GM12878 (cell line): Measurements from ENCODE around the gene UFSP2. TPM values are rescaled to one million over a fixed set of nuclear protein-coding genes. Genes with fewer than 3 reads are reported as not detected.

Experiments
- ATAC-seq: fragments of 200-7000 bp; cut with Tn5 transposase; 3 replicates; pipeline ENCODE4 v1.9.1; 2020; ENCODE audit warnings: mild to moderate bottlenecking, moderate library complexity
- BruUV-seq: library from RNA; stranded (reverse); fragments of 400-500 nt; replicated peaks from 2 replicates; lab custom pipeline; 2021; lab: Mats Ljungman, UMichigan
- CTCF ChIA-PET: fragments of 300-600 bp; sonication (Branson Sonifier 250); formaldehyde crosslinking; extraction: SDS; loops from one replicate; lab custom pipeline; 2021; ENCODE audit warnings: inconsistent platforms; lab: Yijun Ruan, JAX
- POLR2A ChIA-PET: fragments of 350-600 bp; formaldehyde crosslinking; extraction: SDS; loops from one replicate; lab custom pipeline; 2021; ENCODE audit warnings: inconsistent platforms; lab: Charles Lee
- RAD21 ChIA-PET: fragments of 300-600 bp; sonication (Branson Sonifier 250); formaldehyde crosslinking; loops from one replicate; lab custom pipeline; 2023; ENCODE audit warnings: antibody characterized with exemption; ENCODE audit not compliant: unreplicated experiment; lab: Charles Lee
- SMC1A ChIA-PET: fragments of 300-600 bp; sonication (Branson Sonifier 250); formaldehyde crosslinking; loops from one replicate; lab custom pipeline; 2023; ENCODE audit not compliant: unreplicated experiment, uncharacterized antibody; lab: Charles Lee
- DNase-seq: peaks from one replicate; pipeline ENCODE4 v3.0.0-alpha.2; 2011; ENCODE audit warnings: low read depth, low spot score
- FAIRE-seq: peaks from 3 replicates; lab custom pipeline; 2011; peaks lifted over from hg19 to GRCh38; lab: Jason Lieb, UNC
- H2AFZ ChIP-seq: 2 replicates; pipeline ENCODE4 v1.6.0; 2011; ENCODE audit warnings: low read depth, low read length, control low read depth; ENCODE audit not compliant: control insufficient read depth
- H3K27ac ChIP-seq: 2 replicates; pipeline ENCODE4 v1.5.1; 2011; ENCODE audit warnings: control low read depth; ENCODE audit not compliant: control insufficient read depth, insufficient read depth
- H3K27me3 ChIP-seq, 2 experiments: replicated peaks in 1 of 2; 2 replicates each; pipeline versions ENCODE4 v1.6.0 to v1.6.1; 2011; ENCODE audit warnings: low read length in 1 of 2; ENCODE audit not compliant: control insufficient read depth in 2 of 2, insufficient read depth in 2 of 2
- H3K36me3 ChIP-seq, 2 experiments: 2 replicates each; pipeline ENCODE4 v1.5.1; 2011; ENCODE audit warnings: low read length in 1 of 2; ENCODE audit not compliant: control insufficient read depth in 2 of 2, insufficient read depth in 2 of 2
- H3K4me1 ChIP-seq: 2 replicates; pipeline ENCODE4 v1.6.1; 2011; ENCODE audit warnings: mild to moderate bottlenecking, low read length, moderate library complexity, mixed read lengths; ENCODE audit not compliant: control insufficient read depth, insufficient read depth
- H3K4me2 ChIP-seq: 2 replicates; pipeline ENCODE4 v1.6.0; 2011; ENCODE audit warnings: control low read depth; ENCODE audit not compliant: control insufficient read depth, insufficient read depth
- H3K4me3 ChIP-seq: fragments of 200-600 bp; sonication (generic); 2 replicates; pipeline ENCODE4 v1.5.1; 2016
- H3K79me2 ChIP-seq: 2 replicates; pipeline ENCODE4 v1.6.0; 2011; ENCODE audit warnings: low read length; ENCODE audit not compliant: control insufficient read depth, insufficient read depth
- H3K9ac ChIP-seq: 2 replicates; pipeline ENCODE4 v1.8.0; 2011; ENCODE audit warnings: low read length, control low read depth, mixed read lengths; ENCODE audit not compliant: control insufficient read depth, insufficient read depth
- H3K9me3 ChIP-seq: replicated peaks from 3 replicates; pipeline ENCODE4 v1.5.1; 2011; ENCODE audit warnings: mild to moderate bottlenecking, low read length; ENCODE audit not compliant: control insufficient read depth, insufficient read depth
- H4K20me1 ChIP-seq: 2 replicates; pipeline ENCODE4 v1.6.0; 2011; ENCODE audit not compliant: control insufficient read depth, insufficient read depth
- ATF7 ChIP-seq: fragments of 450-650 bp; IDR thresholded peaks from 2 replicates; pipeline ENCODE4 v1.6.1; 2016; ENCODE audit warnings: low read depth, mild to moderate bottlenecking
- BHLHE40 ChIP-seq, 2 experiments: fragments of 450-650 bp in 1 of 2; IDR thresholded peaks; 2 replicates each; pipeline ENCODE4 v1.6.1; 2011 to 2017; ENCODE audit warnings: low read depth in 2 of 2, borderline replicate concordance in 1 of 2, improper control_type of control experiment in 1 of 2, low read length in 1 of 2, mild to moderate bottlenecking in 1 of 2
- CBX5 ChIP-seq: sonication (generic); IDR thresholded peaks from 2 replicates; pipeline ENCODE4 v1.6.1; 2016; ENCODE audit warnings: low read depth, moderate library complexity, mild to moderate bottlenecking, inconsistent platforms
- CHD1 ChIP-seq: IDR thresholded peaks from 2 replicates; pipeline ENCODE4 v1.6.1; 2012; ENCODE audit warnings: low read depth, low read length, improper control_type of control experiment
- IKZF2 ChIP-seq, 2 experiments: fragments of 450-650 bp; IDR thresholded peaks; 2 replicates each; pipeline ENCODE4 v1.6.1; 2017; ENCODE audit warnings: mild to moderate bottlenecking in 2 of 2, moderate library complexity in 2 of 2
- JUNB ChIP-seq: IDR thresholded peaks from 2 replicates; pipeline ENCODE4 v1.6.1; 2016; ENCODE audit warnings: antibody characterized with exemption, mild to moderate bottlenecking
- LARP7 ChIP-seq: fragments of 450-650 bp; IDR thresholded peaks from 2 replicates; pipeline ENCODE4 v1.6.1; 2017; ENCODE audit warnings: mild to moderate bottlenecking
- SMAD5 ChIP-seq: IDR thresholded peaks from 2 replicates; pipeline ENCODE4 v1.6.1; 2016; ENCODE audit warnings: antibody characterized with exemption, low read depth
- SREBF2 ChIP-seq: IDR thresholded peaks from 2 replicates; pipeline ENCODE4 v1.6.1; 2012; ENCODE audit warnings: mild to moderate bottlenecking, low read length
- TARDBP ChIP-seq: IDR thresholded peaks from 2 replicates; pipeline ENCODE4 v1.6.1; 2016; ENCODE audit warnings: borderline replicate concordance
- ZNF384 ChIP-seq: IDR thresholded peaks from 2 replicates; pipeline ENCODE4 v1.6.1; 2012; ENCODE audit warnings: low read depth, mild to moderate bottlenecking, low read length, improper control_type of control experiment, borderline replicate concordance
- WGBS: methylation state at CpG from one replicate; pipeline ENCODE4 v1.1.6; 2016; ENCODE audit warnings: low lambda C conversion rate; ENCODE audit not compliant: insufficient replicate concordance, insufficient coverage; ENCODE audit errors: missing lambda C conversion rate; 5-methylcytosine and 5-hydroxymethylcytosine counted together
- in situ Hi-C: fragments of 300-500 bp; cut with MboI; formaldehyde crosslinking; loops from 9 replicates; pipeline ENCODE4 v1.14.3; 2018; ENCODE audit warnings: mixed read lengths
- intact Hi-C: fragments of 100-400 bp; cut with micrococcal nuclease; formaldehyde crosslinking; loops from one replicate; pipeline ENCODE4 v1.14.2; 2022; ENCODE audit not compliant: unreplicated experiment
- polyA plus RNA-seq, 11 experiments: library from polyadenylated mRNA; depleted of rRNA in 4 of 11; unstranded in 6 of 11; stranded (reverse) in 5 of 11; fragments of >200 nt; fragmentation: Nextera tagmentation in 4 of 11; fragmentation: Illumina TruSeq in 1 of 11; extraction: Ambion mirVana in 4 of 11; extraction: Trizol in 1 of 11; gene quantifications; 1 replicate in 1 of 11; 2 replicates in 10 of 11; pipeline versions ENCODE4 v1.2.1 to v1.2.3, GENCODE V29; 2011 to 2016; ENCODE audit warnings: inconsistent platforms in 2 of 11, missing spikeins in 2 of 11, low read depth in 1 of 11
- total RNA-seq, 4 experiments: library from RNA; depleted of rRNA in 3 of 4; stranded (reverse); fragments of >200 nt in 3 of 4; fragmentation: Illumina TruSeq in 1 of 4; extraction: Trizol in 1 of 4; gene quantifications; 2 replicates each; pipeline versions ENCODE4 v1.2.1 to v1.2.3, GENCODE V29; 2013 to 2021
- TF ChIP-seq, protein P1 (sequence below): IDR thresholded peaks from 2 replicates; pipeline ENCODE4 v1.6.1; 2011; ENCODE audit warnings: borderline replicate concordance, low read depth, mild to moderate bottlenecking, moderate library complexity, low read length; ENCODE audit not compliant: insufficient read depth, poor library complexity, severe bottlenecking
- TF ChIP-seq, protein P2 (sequence below): fragments of 450-650 bp; IDR thresholded peaks from 2 replicates; pipeline ENCODE4 v1.6.1; 2017; ENCODE audit warnings: mild to moderate bottlenecking, moderate library complexity

UFSP2 gene
- total and polyA plus RNA-seq, 10 of the 15 experiments (the other 5 are each of a cell fraction or from before 2014, with no cell fraction given) = 25.4 to 53.1 (median 37.7) TPM

DNA sequence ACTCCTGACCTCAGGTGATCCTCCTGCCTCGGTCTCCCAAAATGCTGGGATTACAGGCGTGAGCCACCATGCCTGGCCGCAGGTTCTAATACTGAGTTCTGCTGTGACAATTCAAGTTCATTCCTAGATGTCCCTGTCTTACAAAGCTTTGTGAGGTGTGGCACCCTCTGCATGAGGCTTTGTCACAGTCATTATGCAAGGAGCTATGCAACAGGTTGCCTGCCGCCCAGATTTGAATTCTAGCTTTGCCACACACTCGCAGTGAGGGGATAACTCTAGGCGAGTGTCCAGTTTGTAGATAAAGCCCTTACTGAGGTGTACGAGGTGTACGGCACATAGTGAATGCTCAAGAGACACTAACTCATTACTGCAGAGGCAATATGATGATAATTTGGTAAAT, 42.2 kb upstream of the UFSP2 start:
- POLR2A ChIA-PET = no interaction called here
- ATAC-seq = no peak
- no peaks in the 10 kb centered on the region for H4K20me1 ChIP-seq
- no peak for DNase-seq
- H3K79me2 ChIP-seq = no peaks in the 10 kb centered on the region; the same call in none of the 2 replicates
- no peak overlapping the region for H3K4me3 ChIP-seq
- peaks cover 0 to 2% of the 10 kb centered on the region in 2 experiments; a peak in 1 of 4 replicates for H3K27me3 ChIP-seq
- WGBS = 83% methylated on average over 8 of the region's 8 CpGs
- no peak overlapping the region for H3K27ac ChIP-seq
- in situ Hi-C loops = no loop called here
- H3K9ac ChIP-seq = no peak overlapping the region
- FAIRE-seq = no peak
- TF ChIP-seq ZNF384 (no peak), IKZF2 (IDR thresholded peaks at IDR 0.05) (no peak), SMAD5 (no peak)
- peaks cover 13% of the 10 kb centered on the region for H3K4me1 ChIP-seq
- no peaks in the 10 kb centered on the region for H3K36me3 ChIP-seq
- CTCF ChIA-PET = no interaction called here
- H3K4me2 ChIP-seq = no peak overlapping the region
- BruUV-seq = no TSS peak
- RAD21 ChIA-PET = no interaction called here
- H3K9me3 ChIP-seq = no peaks in the 10 kb centered on the region; the same call in 2 of the 3 replicates
- SMC1A ChIA-PET = no interaction called here
- no peak overlapping the region for H2AFZ ChIP-seq
- intact Hi-C loops = no loop called here

DNA sequence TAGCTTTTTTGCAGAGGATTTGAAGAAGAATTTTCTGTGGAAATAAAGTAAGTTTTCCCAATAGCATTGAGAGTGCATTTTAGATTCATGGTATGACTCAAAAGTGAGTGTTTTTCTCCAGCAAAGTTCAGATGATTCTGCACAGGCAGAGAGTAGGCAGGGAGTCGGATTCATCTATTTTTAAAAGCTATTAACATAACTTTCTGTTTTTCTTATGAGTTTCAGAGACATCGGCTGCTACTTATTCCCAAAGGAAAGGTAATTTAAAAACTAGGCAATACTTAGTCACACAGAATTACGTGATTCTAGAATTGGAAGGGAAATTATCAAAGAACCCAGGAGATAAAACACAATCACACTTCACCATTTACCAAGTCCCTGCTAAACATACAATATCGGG, 41.3 kb upstream of the UFSP2 start:
- BruUV-seq = no TSS peak
- Histone ChIP-seq H3K9ac (no peak overlapping the region), H4K20me1 (no peaks in the 10 kb centered on the region), H3K27me3 (peaks cover 0 to 2% of the 10 kb centered on the region in 2 experiments; a peak in 1 of 4 replicates), H3K4me3 (no peak overlapping the region), H3K4me2 (no peak overlapping the region), H3K79me2 (no peaks in the 10 kb centered on the region; the same call in none of the 2 replicates), H3K4me1 (peaks cover 13% of the 10 kb centered on the region), H2AFZ (no peak overlapping the region), H3K27ac (no peak overlapping the region), H3K9me3 (no peaks in the 10 kb centered on the region; the same call in 2 of the 3 replicates), H3K36me3 (no peaks in the 10 kb centered on the region)
- RAD21 ChIA-PET = no interaction called here
- SMC1A ChIA-PET = no interaction called here
- DNase-seq (no peak), FAIRE-seq (no peak), ATAC-seq (no peak)
- in situ Hi-C loops = no loop called here
- 60% methylated on average over 4 of the region's 4 CpGs for WGBS
- intact Hi-C loops = no loop called here
- CTCF ChIA-PET = no interaction called here
- POLR2A ChIA-PET = no interaction called here
- TF ChIP-seq, protein P1, sequence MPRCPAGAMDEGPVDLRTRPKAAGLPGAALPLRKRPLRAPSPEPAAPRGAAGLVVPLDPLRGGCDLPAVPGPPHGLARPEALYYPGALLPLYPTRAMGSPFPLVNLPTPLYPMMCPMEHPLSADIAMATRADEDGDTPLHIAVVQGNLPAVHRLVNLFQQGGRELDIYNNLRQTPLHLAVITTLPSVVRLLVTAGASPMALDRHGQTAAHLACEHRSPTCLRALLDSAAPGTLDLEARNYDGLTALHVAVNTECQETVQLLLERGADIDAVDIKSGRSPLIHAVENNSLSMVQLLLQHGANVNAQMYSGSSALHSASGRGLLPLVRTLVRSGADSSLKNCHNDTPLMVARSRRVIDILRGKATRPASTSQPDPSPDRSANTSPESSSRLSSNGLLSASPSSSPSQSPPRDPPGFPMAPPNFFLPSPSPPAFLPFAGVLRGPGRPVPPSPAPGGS = no peak
- TF ChIP-seq ATF7 (no peak), JUNB (no peak), BHLHE40 (IDR thresholded peaks at IDR 0.05; ENCODE audit: borderline replicate concordance in 1 of 2, low read depth in 2 of 2, low read length in 1 of 2) (no peak), CHD1 (no peak), LARP7 (no peak), TARDBP (no peak), CBX5 (no peak), SREBF2 (no peak)
- TF ChIP-seq, protein P2, sequence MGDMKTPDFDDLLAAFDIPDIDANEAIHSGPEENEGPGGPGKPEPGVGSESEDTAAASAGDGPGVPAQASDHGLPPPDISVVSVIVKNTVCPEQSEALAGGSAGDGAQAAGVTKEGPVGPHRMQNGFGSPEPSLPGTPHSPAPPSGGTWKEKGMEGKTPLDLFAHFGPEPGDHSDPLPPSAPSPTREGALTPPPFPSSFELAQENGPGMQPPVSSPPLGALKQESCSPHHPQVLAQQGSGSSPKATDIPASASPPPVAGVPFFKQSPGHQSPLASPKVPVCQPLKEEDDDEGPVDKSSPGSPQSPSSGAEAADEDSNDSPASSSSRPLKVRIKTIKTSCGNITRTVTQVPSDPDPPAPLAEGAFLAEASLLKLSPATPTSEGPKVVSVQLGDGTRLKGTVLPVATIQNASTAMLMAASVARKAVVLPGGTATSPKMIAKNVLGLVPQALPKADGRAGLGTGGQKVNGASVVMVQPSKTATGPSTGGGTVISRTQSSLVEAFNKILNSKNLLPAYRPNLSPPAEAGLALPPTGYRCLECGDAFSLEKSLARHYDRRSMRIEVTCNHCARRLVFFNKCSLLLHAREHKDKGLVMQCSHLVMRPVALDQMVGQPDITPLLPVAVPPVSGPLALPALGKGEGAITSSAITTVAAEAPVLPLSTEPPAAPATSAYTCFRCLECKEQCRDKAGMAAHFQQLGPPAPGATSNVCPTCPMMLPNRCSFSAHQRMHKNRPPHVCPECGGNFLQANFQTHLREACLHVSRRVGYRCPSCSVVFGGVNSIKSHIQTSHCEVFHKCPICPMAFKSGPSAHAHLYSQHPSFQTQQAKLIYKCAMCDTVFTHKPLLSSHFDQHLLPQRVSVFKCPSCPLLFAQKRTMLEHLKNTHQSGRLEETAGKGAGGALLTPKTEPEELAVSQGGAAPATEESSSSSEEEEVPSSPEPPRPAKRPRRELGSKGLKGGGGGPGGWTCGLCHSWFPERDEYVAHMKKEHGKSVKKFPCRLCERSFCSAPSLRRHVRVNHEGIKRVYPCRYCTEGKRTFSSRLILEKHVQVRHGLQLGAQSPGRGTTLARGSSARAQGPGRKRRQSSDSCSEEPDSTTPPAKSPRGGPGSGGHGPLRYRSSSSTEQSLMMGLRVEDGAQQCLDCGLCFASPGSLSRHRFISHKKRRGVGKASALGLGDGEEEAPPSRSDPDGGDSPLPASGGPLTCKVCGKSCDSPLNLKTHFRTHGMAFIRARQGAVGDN = no peak
